Measurements from ENCODE around the gene TBCC.

- TF ChIP-seq, protein P1, sequence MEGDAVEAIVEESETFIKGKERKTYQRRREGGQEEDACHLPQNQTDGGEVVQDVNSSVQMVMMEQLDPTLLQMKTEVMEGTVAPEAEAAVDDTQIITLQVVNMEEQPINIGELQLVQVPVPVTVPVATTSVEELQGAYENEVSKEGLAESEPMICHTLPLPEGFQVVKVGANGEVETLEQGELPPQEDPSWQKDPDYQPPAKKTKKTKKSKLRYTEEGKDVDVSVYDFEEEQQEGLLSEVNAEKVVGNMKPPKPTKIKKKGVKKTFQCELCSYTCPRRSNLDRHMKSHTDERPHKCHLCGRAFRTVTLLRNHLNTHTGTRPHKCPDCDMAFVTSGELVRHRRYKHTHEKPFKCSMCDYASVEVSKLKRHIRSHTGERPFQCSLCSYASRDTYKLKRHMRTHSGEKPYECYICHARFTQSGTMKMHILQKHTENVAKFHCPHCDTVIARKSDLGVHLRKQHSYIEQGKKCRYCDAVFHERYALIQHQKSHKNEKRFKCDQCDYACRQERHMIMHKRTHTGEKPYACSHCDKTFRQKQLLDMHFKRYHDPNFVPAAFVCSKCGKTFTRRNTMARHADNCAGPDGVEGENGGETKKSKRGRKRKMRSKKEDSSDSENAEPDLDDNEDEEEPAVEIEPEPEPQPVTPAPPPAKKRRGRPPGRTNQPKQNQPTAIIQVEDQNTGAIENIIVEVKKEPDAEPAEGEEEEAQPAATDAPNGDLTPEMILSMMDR (IDR thresholded peaks at IDR 0.05; ENCODE audit: low read length), result no peak
- TF ChIP-seq EZH2 (optimal IDR thresholded peaks at IDR 0.05; ENCODE audit: low read depth, low read length), result no peak
Measured at GRCh38 chr6:42777126-42777822, 31.4 kb upstream of the TBCC start.

Measured in MM.1S (cell line).